ENCODE measurements around the gene DNAH11.
A peak's percentile ranks its signal among the peaks of the same experiment; 100 is the strongest.
"Not testable (repeated sequence)": the region's sequence is repeated elsewhere in the genome, so short reads cannot be mapped to it uniquely, and the experiment has no call there.

DNAH11 gene

GRCh38 chr7:21624320-21624719 lies 81.5 kb downstream of the DNAH11 start:
- no peak for DNase-seq

- no peak for DNase-seq
These were observed 93.9 kb downstream of the DNAH11 start for GRCh38 chr7:21636694-21637093.

DNA sequence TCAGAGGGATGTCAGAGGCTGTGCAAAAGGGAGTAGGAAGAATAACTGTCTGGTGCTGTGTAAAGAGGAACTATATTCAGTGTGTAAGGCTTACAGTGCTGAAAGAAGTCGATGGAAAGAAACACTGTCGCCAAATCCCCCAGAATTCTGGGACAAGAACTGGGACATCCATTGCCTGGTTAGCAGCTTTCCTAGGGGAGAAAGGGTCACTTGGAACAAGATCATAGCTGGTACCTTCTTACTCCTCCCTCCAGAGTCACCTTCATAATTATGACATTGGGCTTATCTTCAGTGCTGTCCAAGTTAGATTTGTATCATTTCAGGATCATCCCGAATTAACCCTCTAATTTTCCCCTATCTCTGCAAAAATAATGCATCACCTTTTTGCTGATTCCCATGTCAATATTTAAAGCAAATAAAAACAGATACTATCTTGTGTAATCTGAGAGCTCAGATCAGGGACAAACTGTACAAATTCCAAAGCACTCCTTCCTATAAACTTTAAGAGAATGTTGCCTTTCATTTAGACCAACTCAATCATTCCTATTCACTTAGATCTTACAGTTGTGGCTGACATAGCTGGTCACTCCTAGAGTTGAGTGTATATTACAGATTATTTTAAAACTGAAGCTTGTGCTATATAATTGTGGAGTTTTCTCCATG lies 96.5 kb downstream of the DNAH11 start:
- DNase-seq: no peak

- no peak for DNase-seq
These were observed 97.3 kb downstream of the DNAH11 start for GRCh38 chr7:21640105-21640504.

- DNase-seq: no peak
These were observed 98.7 kb downstream of the DNAH11 start for GRCh38 chr7:21641546-21641945.

DNA sequence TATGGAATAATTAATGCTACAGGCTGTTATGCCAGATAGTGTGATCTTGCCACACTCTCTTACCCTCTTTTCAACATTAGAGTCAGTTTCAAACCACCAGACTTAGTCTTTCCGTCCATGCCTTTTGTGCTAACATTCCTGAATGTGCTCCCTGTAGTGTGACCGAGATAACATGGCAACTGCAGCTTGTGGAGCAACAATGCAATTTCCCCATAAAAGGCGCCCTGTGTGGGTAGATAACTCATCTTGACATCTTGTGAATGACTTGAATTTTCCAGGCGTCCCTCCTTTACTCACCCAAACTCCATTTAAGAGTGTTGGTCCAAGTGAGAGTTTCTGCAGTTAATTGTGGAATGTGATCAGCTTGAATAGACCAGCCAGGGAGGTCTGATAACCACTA lies 99.6 kb downstream of the DNAH11 start:
- no peak for DNase-seq

- DNase-seq: no peak
These were observed 108.9 kb downstream of the DNAH11 start for GRCh38 chr7:21651697-21652096.

DNA sequence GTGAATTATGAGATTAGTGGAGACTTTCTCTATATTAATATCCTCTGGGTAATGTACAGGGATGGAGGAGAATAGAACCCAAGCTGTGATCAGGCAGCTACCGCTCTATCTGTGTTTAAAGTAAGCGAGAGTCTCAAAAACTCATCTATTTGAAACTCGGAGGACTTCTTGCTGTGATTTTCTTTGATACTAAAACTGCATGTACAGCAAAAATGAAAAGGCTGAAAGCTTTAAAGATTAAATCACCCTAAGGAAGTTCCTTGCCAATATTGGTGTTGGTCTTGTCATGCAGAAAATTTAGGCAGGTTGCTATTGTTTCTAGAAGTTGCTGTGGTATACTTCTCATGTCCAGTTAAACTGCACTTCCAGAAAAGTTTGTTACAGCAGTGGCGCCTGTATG lies 110.8 kb downstream of the DNAH11 start:
- DNase-seq: no peak

DNA sequence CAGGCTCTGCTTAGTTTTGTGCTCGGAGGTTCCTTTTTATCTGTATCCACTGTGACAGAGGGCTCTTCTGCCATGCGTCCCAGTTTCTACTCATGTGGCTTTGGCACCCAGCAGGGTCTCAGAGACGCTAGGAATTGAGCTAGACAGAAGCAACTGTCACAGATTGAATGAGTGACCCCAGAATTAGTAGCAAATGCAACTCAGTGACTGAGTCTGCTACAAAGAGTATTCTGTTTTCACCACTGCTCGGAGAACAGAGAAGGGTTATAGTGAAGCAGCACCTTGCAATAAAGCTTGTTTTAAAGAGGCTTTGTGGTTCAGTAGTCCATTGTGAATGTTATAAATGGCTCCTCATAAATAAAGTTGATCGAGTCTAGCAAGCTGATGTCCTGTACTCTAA lies 113.2 kb downstream of the DNAH11 start:
- DNase-seq: no peak

GRCh38 chr7:21656796-21657195 lies 114.0 kb downstream of the DNAH11 start:
- no peak for DNase-seq

DNA sequence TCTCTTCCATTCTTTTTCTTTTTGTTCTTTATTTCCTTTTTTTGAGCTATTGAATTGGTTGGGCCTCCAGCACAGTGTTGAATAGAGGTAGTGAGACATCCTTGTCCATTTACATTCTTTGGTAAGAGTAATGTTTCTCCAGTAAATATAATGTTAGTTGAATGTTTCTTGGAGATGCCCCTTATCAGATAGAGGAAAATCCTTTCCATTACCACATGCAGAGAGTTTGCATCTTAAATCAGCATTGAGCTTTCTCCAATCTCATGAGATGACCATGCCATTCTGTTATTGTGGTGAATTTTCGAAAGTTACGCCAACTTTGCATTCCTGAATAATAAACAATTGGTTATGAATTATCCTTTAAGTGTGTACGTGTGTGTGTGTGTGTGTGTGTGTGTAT lies 127.7 kb downstream of the DNAH11 start:
- DNase-seq: no peak

DNA sequence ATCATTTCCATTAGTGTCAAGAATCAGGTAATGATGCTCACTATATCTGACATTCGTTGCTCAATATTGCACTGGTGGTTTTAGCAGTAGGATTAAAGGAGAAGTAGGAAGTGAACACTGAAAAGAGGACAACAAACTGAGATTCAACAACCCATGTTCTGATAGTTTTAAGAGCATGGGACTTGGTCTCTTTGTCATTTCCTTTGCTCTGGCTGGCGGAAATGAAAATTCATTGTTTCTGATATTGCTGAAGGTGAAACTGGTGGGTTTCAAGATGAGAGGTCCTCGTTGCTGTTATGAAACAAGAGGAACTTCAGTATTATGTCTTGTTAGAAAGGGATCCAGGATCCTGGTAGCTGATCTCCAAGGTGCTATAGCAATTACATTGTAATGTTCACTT lies 129.0 kb downstream of the DNAH11 start:
- DNase-seq: peak; percentile 6

DNA sequence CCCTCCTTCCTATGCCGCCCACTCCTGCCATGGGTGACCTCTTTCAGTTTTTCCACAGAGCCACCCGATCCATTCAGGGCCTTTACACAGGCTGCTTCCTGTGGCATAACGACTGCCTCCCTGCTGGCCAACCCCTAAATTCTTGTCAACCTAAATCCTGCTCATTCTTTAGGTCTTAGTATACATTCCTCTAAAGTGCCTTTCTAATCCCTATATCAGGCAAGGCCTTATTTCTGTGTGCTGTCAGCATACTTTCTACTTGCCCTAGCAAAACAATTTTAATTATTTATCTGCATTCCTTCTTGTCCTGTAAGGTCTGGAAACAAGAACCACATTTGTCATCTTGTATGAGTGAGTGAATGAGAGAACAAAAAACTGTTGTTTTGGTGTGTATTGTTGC lies 132.4 kb downstream of the DNAH11 start:
- DNase-seq: no peak

DNA sequence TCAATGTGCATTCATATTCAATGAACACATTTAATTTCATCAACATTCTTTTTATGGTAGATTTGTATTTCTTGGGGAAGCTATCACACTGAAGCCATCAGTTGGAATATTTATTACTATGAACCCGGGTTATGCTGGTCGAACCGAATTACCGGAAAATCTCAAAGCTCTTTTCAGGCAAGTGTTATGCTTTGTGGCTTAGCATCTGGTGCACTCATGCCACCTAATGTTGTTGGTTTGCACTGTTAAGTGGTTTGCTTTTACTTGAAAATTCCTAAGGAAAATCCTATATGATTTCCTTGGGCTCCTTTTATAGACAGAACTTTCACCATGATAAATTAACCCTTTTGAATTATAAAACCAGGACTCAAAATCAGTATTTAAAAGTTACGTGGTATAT lies 147.9 kb downstream of the DNAH11 start:
- DNase-seq: no peak

- not testable (repeated sequence) for DNase-seq
These were observed 148.3 kb downstream of the DNAH11 start for GRCh38 chr7:21691146-21691545.

GRCh38 chr7:21700587-21700986 lies 157.7 kb downstream of the DNAH11 start:
- DNase-seq: not testable (repeated sequence)

DNA sequence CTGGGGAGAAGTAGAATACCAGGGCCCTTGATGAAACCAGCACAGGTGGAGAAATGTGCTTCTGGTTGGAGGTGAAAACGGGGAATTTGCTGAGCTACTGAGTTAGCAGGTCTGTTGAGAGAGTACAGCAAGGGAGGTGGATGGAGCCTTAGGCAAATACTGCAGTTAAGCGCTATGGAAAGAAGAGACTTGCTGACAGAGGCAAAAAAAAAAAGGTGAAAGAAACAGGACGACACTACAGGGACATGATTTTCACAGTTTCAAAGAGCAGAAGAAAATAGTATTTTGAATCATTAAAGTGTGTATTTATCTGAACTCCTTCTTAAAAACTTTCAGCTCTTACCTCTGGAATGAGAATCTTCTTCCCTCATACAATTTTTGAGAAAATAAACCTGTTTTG lies 159.5 kb downstream of the DNAH11 start:
- DNase-seq: no peak

DNA sequence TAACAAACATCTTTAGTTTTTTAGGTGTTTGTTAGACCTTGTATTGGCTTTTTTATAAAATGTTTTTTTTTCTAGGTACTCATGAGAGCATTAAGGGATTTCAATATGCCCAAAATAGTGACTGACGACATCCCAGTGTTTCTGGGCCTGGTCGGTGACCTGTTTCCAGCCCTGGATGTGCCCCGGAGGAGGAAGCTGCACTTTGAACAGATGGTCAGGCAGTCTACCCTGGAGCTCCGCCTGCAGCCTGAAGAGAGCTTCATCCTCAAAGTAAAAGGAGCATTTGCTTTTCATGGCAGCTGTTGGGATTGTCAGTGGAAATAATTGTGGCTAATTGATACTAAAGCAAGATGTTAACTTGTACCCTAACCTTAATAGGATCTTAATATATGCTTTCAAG lies 161.5 kb downstream of the DNAH11 start:
- no peak for DNase-seq

DNA sequence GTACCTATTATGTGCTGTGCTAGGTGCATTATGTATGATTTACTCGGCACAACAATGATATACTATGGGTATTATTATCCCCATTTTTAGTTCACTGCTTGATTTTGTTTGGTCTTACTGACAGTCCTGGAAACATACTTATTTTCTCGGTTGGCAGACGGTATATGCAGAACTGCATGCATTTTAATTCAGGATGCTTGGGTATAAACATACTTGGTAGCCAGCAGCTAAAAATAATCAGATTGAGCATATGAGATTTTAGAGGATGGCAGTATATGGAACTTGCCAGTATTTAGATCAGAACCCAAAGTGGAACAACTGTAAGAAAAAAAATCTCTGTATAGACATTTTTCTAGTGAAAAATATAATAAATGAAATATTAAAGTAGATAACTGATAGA lies 163.3 kb downstream of the DNAH11 start:
- DNase-seq: no peak

DNA sequence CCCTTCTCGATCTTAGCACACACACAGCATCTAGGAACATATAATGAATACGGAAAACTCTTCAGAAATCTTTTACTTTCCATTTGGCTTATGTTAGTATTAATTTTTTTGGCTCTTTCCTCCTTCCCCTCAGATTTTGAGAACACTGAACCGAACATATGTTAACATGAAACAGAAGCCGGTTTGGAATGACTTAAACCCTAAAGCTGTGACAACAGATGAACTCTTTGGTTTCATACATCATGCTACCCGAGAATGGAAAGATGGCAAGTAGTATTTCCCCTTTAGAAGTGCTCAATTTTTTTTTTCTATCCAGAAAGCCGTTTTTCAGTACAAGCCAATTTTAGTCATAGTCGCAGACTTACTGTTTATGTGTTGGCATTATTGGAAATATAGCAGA lies 164.7 kb downstream of the DNAH11 start:
- no peak for DNase-seq

DNA sequence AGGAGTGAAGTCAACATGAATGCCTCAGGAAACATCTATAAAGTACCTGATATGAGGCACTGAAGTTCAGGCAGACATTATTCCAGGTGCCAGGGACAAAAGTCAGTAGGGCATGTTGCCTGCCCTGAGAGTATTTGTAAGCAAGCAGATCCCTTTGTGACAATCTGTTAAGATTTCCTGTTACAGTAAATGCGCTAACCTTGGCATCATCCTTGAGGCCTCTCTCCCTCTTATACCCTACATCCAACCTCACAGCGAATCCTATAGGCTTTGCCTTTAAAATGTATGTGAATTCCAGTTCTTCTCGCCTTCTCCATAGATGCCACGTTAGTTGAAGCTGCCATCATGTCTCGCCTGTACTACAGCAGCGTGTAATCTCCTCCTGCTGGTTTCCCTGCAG lies 165.3 kb downstream of the DNAH11 start:
- DNase-seq: no peak

GRCh38 chr7:21717323-21717722 lies 174.5 kb downstream of the DNAH11 start:
- DNase-seq: no peak

DNA sequence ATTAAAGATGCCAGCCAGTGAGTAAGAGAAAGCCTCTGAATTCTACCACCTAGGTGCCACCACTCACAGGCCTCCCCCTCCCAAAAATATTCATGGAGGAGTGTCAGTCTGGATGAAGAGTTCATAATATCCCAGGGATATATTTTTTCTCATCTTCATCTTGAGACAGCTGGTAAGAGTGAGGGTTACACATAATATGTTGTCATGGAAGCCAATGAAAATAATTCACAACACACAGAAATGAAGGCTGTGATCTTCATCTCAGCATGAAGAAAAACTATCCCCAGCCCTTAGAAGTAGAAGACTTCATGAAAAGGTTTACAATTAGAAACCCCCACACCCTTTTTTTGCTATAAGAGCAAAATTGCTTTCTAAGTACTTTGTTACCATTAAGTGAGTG lies 175.6 kb downstream of the DNAH11 start:
- DNase-seq: no peak

DNA sequence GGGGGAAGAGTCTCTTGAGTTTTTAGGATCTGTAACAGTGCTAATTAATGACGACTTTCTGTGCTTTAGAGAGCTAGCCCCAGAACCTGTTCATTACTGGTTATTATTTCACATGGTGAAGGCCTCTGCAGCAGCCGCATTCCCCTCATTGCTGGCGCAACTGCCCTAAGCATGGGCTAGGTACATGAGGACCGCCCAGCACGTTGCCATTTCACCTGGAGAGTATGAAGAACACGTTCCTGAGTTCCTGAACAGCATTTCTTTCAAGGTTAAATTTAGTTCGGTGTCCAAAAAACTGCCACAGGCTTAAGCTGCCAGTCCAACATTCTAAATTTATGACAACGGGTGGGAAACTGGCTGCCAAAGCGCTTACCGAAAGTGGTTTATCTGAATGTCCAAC lies 177.0 kb downstream of the DNAH11 start:
- DNase-seq: no peak

- peak; percentile 4 for DNase-seq
These were observed 179.5 kb downstream of the DNAH11 start for GRCh38 chr7:21722371-21722770.

- no peak for DNase-seq
These were observed 181.7 kb downstream of the DNAH11 start for GRCh38 chr7:21724562-21724961.
